Astrocyte of the hippocampus (primary cell): Measurements from ENCODE around the gene TRIM24.

Source experiments
- DNase-seq: peaks from one replicate; pipeline ENCODE4 v3.0.0; 2011; ENCODE audit warnings: low read depth, low spot score

Gene TRIM24

DNA sequence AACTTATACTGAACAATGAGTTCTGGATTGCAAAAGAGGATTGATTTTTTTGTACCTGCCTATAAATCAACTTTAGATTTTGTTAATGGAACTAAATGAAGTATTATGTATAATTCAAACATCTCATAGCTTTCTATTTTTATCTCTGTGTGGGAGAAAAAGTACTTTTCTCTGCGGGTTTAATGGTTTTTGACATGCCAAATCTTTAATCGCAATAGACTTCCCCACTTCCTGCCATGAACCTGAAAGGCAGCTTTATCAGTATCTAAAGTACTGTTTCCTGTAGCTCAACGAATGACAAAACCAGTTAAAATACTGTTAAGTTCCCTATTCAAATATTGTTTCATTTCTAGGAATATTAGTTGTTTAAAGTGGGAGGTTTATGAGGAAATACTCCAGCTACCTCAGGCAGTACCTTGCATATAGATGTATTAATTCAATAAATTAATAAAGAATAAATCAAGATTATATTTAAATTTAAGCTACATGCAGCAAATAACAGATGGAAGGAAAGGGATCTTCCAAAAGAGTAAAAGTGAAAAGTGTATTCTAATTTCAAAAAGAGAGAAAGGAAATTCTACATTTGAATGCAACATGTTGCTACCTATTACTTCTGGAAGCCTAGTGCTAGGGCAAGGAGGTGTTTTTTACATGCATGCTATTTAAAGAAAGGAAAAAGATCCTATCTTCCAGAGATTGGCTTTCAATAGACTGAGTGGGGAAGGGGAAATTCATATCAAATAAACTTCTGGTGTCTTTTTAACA, 165.2 kb downstream of the TRIM24 start:
- no peak for DNase-seq

GRCh38 chr7:138625849-138626230, 165.8 kb downstream of the TRIM24 start:
- no peak for DNase-seq

DNA sequence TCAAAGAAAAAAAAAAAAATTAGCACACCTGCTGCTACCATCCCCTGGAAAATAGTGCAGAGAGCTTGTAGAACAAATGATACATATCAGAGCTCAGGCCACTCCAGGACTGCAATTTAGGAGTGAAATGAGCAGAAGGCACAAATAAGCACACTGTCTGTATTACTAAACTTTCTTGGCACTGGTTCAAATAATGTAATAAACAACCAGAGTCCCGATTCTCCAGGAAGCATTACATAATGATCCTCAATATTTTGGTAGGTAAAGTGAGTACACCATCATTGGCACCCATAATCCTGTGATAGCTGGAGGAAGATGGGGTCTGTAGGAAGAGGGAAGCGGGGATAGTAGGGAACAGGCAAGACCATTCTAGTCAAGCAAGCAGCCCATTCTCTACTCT, 166.8 kb downstream of the TRIM24 start:
- no peak for DNase-seq

GRCh38 chr7:138627361-138627760, 167.3 kb downstream of the TRIM24 start:
- no peak for DNase-seq

- DNase-seq: no peak
Measured at GRCh38 chr7:138630059-138630610, 170.1 kb downstream of the TRIM24 start.

GRCh38 chr7:138632384-138632783, 172.3 kb downstream of the TRIM24 start:
- DNase-seq: no peak

DNA sequence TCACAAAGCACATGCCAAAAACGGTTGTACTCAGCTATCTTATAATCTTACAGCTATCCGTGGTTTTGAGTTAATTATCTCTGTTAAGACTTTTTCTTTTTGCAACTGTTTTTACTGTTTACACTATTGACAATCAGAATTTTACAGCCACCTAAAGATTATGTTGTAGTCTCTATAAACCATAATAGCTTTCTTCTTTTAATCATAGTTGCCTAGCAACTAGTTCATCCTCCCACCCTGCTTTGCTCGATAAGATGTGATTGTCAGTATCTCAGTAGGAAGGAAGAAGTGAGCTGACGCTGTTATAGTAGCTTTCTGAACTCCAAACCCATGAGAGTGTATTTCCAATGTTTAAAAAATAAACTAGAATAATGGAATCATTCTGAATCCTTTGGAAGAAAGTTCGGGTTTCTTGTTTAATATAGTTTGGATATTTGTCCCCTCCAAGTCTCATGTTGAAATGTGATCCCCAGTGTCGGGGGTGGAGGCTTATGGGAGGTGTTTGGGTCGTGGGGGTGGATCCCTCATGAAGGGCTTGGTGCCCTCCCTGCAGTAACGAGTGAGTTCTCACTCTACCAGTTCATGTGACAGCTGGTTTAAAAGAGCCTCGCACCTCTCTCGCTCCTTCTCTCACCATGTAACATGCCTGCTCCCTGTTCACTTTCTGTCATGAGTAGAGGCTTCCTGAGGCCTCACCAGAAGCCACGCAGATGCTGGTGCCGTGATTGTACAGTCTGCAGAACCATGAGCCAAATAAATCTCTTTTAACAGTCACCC, 173.0 kb downstream of the TRIM24 start:
- DNase-seq: no peak
